ENCODE data around the gene TRIP11. TPM values are rescaled to one million over a fixed set of nuclear protein-coding genes. Genes with fewer than 3 reads are reported as not detected.

Gene TRIP11
- total and polyA plus RNA-seq, 8 donors = 4.2 to 58.7 (median 42.1) TPM

- Histone ChIP-seq H3K27me3 (no peaks in the 10 kb centered on the region), H3K36me3 (peaks cover 0 to 26% (median 8%) of the 10 kb centered on the region in 3 donors), H3K27ac (no peak overlapping the region), H3K4me1 (peaks cover 0 to 4% (median 0%) of the 10 kb centered on the region in 3 donors), H3K4me3 (no peak overlapping the region), H3K9me3 (no peaks in the 10 kb centered on the region)
- peak; percentile 26 for FAIRE-seq
- no peak for DNase-seq
- intact Hi-C loops (cut with DNase I) = no loop called here
- TF ChIP-seq CTCF (IDR thresholded peaks at IDR 0.05) = no peak
- ATAC-seq = no peak
Observed at GRCh38 chr14:91975763-91976162, 64.1 kb downstream of the TRIP11 start.

GRCh38 chr14:91971188-91971778, 68.6 kb downstream of the TRIP11 start:
- Histone ChIP-seq H3K27ac (no peak overlapping the region), H3K4me1 (no peaks in the 10 kb centered on the region), H3K9me3 (no peaks in the 10 kb centered on the region), H3K36me3 (peaks cover 0 to 50% (median 17%) of the 10 kb centered on the region in 3 donors), H3K27me3 (no peaks in the 10 kb centered on the region), H3K4me3 (no peak overlapping the region)
- no peak for FAIRE-seq
- intact Hi-C loops (cut with DNase I) = no loop called here
- 29 to 45% methylated on average over 2 of the region's 2 CpGs for WGBS, 2 donors
- TF ChIP-seq CTCF (IDR thresholded peaks at IDR 0.05) = no peak
- ATAC-seq = no peak
- DNase-seq = no peak

- H3K27ac ChIP-seq = no peak overlapping the region
- DNase-seq (no peak), ATAC-seq (no peak), FAIRE-seq (no peak)
- H3K36me3 ChIP-seq = peaks cover 0 to 36% (median 17%) of the 10 kb centered on the region in 3 donors
- no peaks in the 10 kb centered on the region for H3K27me3 ChIP-seq
- no peak overlapping the region for H3K4me3 ChIP-seq
- 82 to 86% methylated on average over 6 of the region's 6 CpGs for WGBS, 2 donors
- no peak for TF ChIP-seq CTCF (IDR thresholded peaks at IDR 0.05)
- no peaks in the 10 kb centered on the region for H3K9me3 ChIP-seq
- intact Hi-C loops (cut with DNase I) = no loop called here
- H3K4me1 ChIP-seq = no peaks in the 10 kb centered on the region
Observed at GRCh38 chr14:91968280-91968679, 71.6 kb downstream of the TRIP11 start.

- H3K27me3 ChIP-seq = no peaks in the 10 kb centered on the region
- H3K36me3 ChIP-seq = peaks cover 0 to 15% (median 4%) of the 10 kb centered on the region in 3 donors
- FAIRE-seq = no peak
- H3K27ac ChIP-seq = no peak overlapping the region
- H3K9me3 ChIP-seq = no peaks in the 10 kb centered on the region
- no peak overlapping the region for H3K4me3 ChIP-seq
- TF ChIP-seq CTCF (IDR thresholded peaks at IDR 0.05) = no peak
- H3K4me1 ChIP-seq = no peaks in the 10 kb centered on the region
- 36 to 38% methylated on average over 4 of the region's 4 CpGs for WGBS, 2 donors
- DNase-seq = no peak
- intact Hi-C loops (cut with DNase I) = no loop called here
- peak in 2 of 4 donors; percentile 21 to 37 for ATAC-seq
Observed at GRCh38 chr14:91964724-91965123, 75.1 kb downstream of the TRIP11 start.

GRCh38 chr14:91964011-91964410, 75.8 kb downstream of the TRIP11 start:
- no peak for FAIRE-seq
- no peaks in the 10 kb centered on the region for H3K4me1 ChIP-seq
- intact Hi-C loops (cut with DNase I) = no loop called here
- H3K27me3 ChIP-seq = no peaks in the 10 kb centered on the region
- H3K36me3 ChIP-seq = peaks cover 0 to 8% (median 0%) of the 10 kb centered on the region in 3 donors
- no peak overlapping the region for H3K27ac ChIP-seq
- WGBS, 2 donors = 9 to 19% methylated on average over 1 of the region's 1 CpG
- H3K9me3 ChIP-seq = no peaks in the 10 kb centered on the region
- no peak for DNase-seq
- H3K4me3 ChIP-seq = no peak overlapping the region
- ATAC-seq = no peak
- TF ChIP-seq CTCF (IDR thresholded peaks at IDR 0.05) = no peak

All from pancreas (tissue), 10 donors.